Panc1 (cell line): ENCODE measurements around the gene EXPH5. TPM values are rescaled to one million over a fixed set of nuclear protein-coding genes. Genes with fewer than 3 reads are reported as not detected.

ENCODE experiments used
- ATAC-seq: fragments of 200-7000 bp; cut with Tn5 transposase; 2 replicates; pipeline ENCODE4 v1.9.1; 2020; ENCODE audit warnings: mild to moderate bottlenecking, moderate library complexity
- BruUV-seq: library from RNA; stranded (reverse); fragments of 400-500 nt; replicated peaks from 2 replicates; lab custom pipeline; 2021; lab: Mats Ljungman, UMichigan
- CTCF ChIA-PET: fragments of 300-600 bp; sonication (Branson Sonifier 250); formaldehyde crosslinking; loops from one replicate; lab custom pipeline; 2022; ENCODE audit warnings: antibody characterized with exemption; lab: Charles Lee
- POLR2A ChIA-PET: fragments of 300-600 bp; sonication (Branson Sonifier 250); formaldehyde crosslinking; loops from one replicate; lab custom pipeline; 2022; ENCODE audit warnings: antibody characterized with exemption; lab: Charles Lee
- DNase-seq: peaks from one replicate; pipeline ENCODE4 v3.0.0-alpha.2; 2010; ENCODE audit warnings: low read depth, low spot score
- H3K27ac ChIP-seq: 2 replicates; pipeline ENCODE4 v1.5.1; 2011; ENCODE audit warnings: mild to moderate bottlenecking, low read length, inconsistent platforms
- H3K27me3 ChIP-seq: fragments of 200-500 bp; sonication (Bioruptor generic); 2 replicates; pipeline ENCODE4 v1.6.0; 2014; ENCODE audit warnings: low read length, inconsistent platforms; ENCODE audit not compliant: control insufficient read depth, insufficient read depth
- H3K36me3 ChIP-seq: fragments of 200-500 bp; sonication (Bioruptor generic); 2 replicates; pipeline ENCODE4 v1.5.1; 2014; ENCODE audit warnings: inconsistent platforms, mild to moderate bottlenecking, low read length, moderate library complexity; ENCODE audit not compliant: control insufficient read depth, insufficient read depth
- H3K4me1 ChIP-seq: 2 replicates; pipeline ENCODE4 v1.5.1; 2011; ENCODE audit warnings: inconsistent platforms, mild to moderate bottlenecking, low read length, moderate library complexity; ENCODE audit not compliant: control insufficient read depth, insufficient read depth
- H3K4me3 ChIP-seq, 2 experiments: 2 replicates each; pipeline ENCODE4 v1.5.1; 2011 to 2012; ENCODE audit warnings: low read depth in 2 of 2, low read length in 2 of 2, mild to moderate bottlenecking in 2 of 2, inconsistent platforms in 1 of 2, moderate library complexity in 1 of 2
- H3K9me3 ChIP-seq: fragments of 200-500 bp; sonication (Bioruptor generic); 2 replicates; pipeline ENCODE4 v1.5.1; 2014; ENCODE audit warnings: low read depth, mild to moderate bottlenecking, inconsistent platforms, low read length, moderate library complexity; ENCODE audit not compliant: control insufficient read depth, insufficient read depth
- POLR2AphosphoS5 ChIP-seq: IDR thresholded peaks from 2 replicates; pipeline ENCODE4 v1.6.1; 2012; ENCODE audit warnings: mild to moderate bottlenecking, low read depth, low read length, moderate library complexity
- REST ChIP-seq, 2 experiments: IDR thresholded peaks; 2 replicates each; pipeline ENCODE4 v1.6.1; 2011 to 2012; ENCODE audit warnings: low read depth in 2 of 2, control low read depth in 1 of 2, low read length in 1 of 2, mild to moderate bottlenecking in 1 of 2, moderate library complexity in 1 of 2; ENCODE audit not compliant: insufficient read depth in 1 of 2
- SIN3A ChIP-seq: IDR thresholded peaks from 2 replicates; pipeline ENCODE4 v1.6.1; 2012; ENCODE audit warnings: low read depth, mild to moderate bottlenecking, low read length, moderate library complexity, borderline replicate concordance; ENCODE audit not compliant: insufficient read depth
- TCF7L2 ChIP-seq: IDR thresholded peaks from 2 replicates; pipeline ENCODE4 v1.6.1; 2011; ENCODE audit warnings: mild to moderate bottlenecking, low read depth, low read length, inconsistent platforms
- in situ Hi-C: cut with HindIII; loops from 2 replicates; pipeline ENCODE4 v1.10.0; 2016; ENCODE audit warnings: low sequenced_read_pairs, low pct_unique_long_range_greater_than_20kb
- intact Hi-C: fragments of 100-400 bp; cut with micrococcal nuclease; formaldehyde crosslinking; loops from one replicate; pipeline ENCODE4 v1.10.0; 2022; ENCODE audit not compliant: unreplicated experiment
- total RNA-seq: library from RNA; stranded (reverse); gene quantifications from one replicate; pipeline ENCODE4 v1.2.1, GENCODE V29; 2021; ENCODE audit not compliant: unreplicated experiment
- TF ChIP-seq, protein P1 (sequence below): fragments of 450-650 bp; IDR thresholded peaks from 2 replicates; pipeline ENCODE4 v1.5.1; 2017; ENCODE audit warnings: mild to moderate bottlenecking

Gene EXPH5
- total RNA-seq, 1 experiment from 2014 or later = 0.85 TPM

DNA sequence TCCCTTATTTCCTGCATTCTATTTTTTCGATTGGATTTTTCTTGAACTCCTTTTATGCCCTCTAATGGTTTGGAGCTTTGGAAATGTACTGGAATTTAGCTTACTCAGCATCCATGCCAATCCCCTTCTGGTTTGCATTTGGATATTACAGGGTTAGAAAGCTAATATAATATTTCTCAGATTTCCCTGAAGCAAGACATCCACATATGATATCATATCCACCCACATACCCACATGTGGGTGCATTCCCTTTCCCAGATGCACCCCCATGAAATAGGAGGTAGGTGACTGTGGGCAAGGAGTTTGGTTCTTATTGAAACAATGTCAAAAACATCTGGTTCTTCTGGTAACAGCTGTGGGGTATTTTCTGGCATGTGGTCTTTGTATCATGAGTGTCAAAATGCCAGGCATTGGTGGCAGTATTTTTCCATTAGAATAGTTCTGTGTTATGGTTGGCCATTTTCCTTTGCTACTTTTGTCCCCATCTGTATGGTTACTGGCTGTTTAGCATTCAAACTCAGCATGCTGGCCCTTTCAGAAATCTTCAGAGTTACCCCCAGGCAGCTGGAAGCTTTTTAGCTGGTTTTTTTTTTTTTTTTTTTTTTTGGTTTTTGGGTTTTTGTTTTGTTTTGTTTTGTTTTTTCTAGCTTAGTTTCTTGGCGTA lies 38.6 kb upstream of the EXPH5 start:
- Histone ChIP-seq H3K9me3 (no peaks in the 10 kb centered on the region), H3K4me1 (no peaks in the 10 kb centered on the region), H3K36me3 (no peaks in the 10 kb centered on the region), H3K4me3 (no peak overlapping the region), H3K27ac (no peak overlapping the region), H3K27me3 (peaks cover 13% of the 10 kb centered on the region)
- ChIA-PET POLR2A (no interaction called here), CTCF (interaction anchor here (0.6 kb wide), 1 partner anchor 408 kb away, joined by 5 read pairs; no protein-coding TSS in a partner anchor)
- ATAC-seq (no peak), DNase-seq (no peak)
- no TSS peak for BruUV-seq
- intact Hi-C loops (loop anchor here (10.0 kb wide), 1 partner anchor 127 kb away; no protein-coding TSS in a partner anchor), in situ Hi-C loops (no loop called here)
- no peak for TF ChIP-seq SIN3A

DNA sequence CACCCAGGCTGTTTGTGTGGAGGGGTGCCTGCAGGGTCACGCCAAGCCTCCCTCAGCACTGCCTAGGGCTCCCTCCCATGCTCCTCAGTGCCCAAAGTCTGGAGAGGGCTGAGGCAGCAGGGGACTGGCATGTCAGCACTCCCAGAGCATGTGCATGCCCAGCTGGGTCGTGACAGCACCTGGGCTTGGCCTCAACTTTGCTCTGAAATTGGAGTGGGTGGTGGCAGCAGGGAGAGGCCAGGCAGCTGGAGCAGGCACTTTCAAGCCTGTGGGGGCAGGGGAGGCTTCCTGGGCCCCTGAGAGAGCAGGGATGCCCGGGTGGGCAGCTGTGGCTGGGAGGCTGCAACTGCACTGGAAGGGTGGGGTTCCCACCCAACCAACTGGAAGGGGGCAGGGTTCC lies 35.7 kb upstream of the EXPH5 start:
- no peak overlapping the region for H3K4me3 ChIP-seq
- H3K36me3 ChIP-seq = no peaks in the 10 kb centered on the region
- BruUV-seq = no TSS peak
- ATAC-seq = no peak
- no peak overlapping the region for H3K27ac ChIP-seq
- H3K4me1 ChIP-seq = no peaks in the 10 kb centered on the region
- TF ChIP-seq, protein P1, sequence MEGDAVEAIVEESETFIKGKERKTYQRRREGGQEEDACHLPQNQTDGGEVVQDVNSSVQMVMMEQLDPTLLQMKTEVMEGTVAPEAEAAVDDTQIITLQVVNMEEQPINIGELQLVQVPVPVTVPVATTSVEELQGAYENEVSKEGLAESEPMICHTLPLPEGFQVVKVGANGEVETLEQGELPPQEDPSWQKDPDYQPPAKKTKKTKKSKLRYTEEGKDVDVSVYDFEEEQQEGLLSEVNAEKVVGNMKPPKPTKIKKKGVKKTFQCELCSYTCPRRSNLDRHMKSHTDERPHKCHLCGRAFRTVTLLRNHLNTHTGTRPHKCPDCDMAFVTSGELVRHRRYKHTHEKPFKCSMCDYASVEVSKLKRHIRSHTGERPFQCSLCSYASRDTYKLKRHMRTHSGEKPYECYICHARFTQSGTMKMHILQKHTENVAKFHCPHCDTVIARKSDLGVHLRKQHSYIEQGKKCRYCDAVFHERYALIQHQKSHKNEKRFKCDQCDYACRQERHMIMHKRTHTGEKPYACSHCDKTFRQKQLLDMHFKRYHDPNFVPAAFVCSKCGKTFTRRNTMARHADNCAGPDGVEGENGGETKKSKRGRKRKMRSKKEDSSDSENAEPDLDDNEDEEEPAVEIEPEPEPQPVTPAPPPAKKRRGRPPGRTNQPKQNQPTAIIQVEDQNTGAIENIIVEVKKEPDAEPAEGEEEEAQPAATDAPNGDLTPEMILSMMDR = no peak
- TF ChIP-seq POLR2AphosphoS5 (no peak), SIN3A (no peak), REST (IDR thresholded peaks at IDR 0.05; ENCODE audit: insufficient read depth in 1 of 2, low read depth in 2 of 2, low read length in 1 of 2) (no peak), TCF7L2 (no peak)
- no peaks in the 10 kb centered on the region for H3K27me3 ChIP-seq
- no peak for DNase-seq
- CTCF ChIA-PET = no interaction called here
- in situ Hi-C loops (no loop called here), intact Hi-C loops (no loop called here)
- no peaks in the 10 kb centered on the region for H3K9me3 ChIP-seq
- POLR2A ChIA-PET = no interaction called here

GRCh38 chr11:108628812-108629211 lies 35.2 kb upstream of the EXPH5 start:
- Histone ChIP-seq H3K4me3 (no peak overlapping the region), H3K27me3 (no peaks in the 10 kb centered on the region), H3K27ac (no peak overlapping the region), H3K9me3 (no peaks in the 10 kb centered on the region), H3K36me3 (no peaks in the 10 kb centered on the region), H3K4me1 (no peaks in the 10 kb centered on the region)
- ATAC-seq = no peak
- intact Hi-C loops (no loop called here), in situ Hi-C loops (no loop called here)
- ChIA-PET POLR2A (no interaction called here), CTCF (no interaction called here)
- DNase-seq = no peak
- no peak for TF ChIP-seq POLR2AphosphoS5
- TF ChIP-seq SIN3A = no peak
- TF ChIP-seq, protein P1 = no peak
- TF ChIP-seq REST (IDR thresholded peaks at IDR 0.05; ENCODE audit: insufficient read depth in 1 of 2, low read depth in 2 of 2, low read length in 1 of 2) = no peak
- TF ChIP-seq TCF7L2 = no peak
- BruUV-seq = no TSS peak
